Raji (cell line): ENCODE data around the gene DKK2.

Experiments used
- POLR2A ChIP-seq: IDR thresholded peaks from 2 replicates; pipeline ENCODE4 v1.6.1; 2011; ENCODE audit warnings: low read depth, low read length, control low read depth; ENCODE audit not compliant: insufficient read depth

DKK2 gene

GRCh38 chr4:106982711-106983211, 53.4 kb downstream of the DKK2 start:
- TF ChIP-seq POLR2A: no peak

- no peak for TF ChIP-seq POLR2A
These were observed 54.7 kb downstream of the DKK2 start for GRCh38 chr4:106981431-106981830.

- TF ChIP-seq POLR2A: no peak
These were observed 56.6 kb downstream of the DKK2 start for GRCh38 chr4:106979476-106979875.

GRCh38 chr4:106978046-106978774, 57.9 kb downstream of the DKK2 start:
- no peak for TF ChIP-seq POLR2A

- TF ChIP-seq POLR2A: no peak
These were observed 64.5 kb downstream of the DKK2 start for GRCh38 chr4:106971636-106972035.

- no peak for TF ChIP-seq POLR2A
These were observed 68.2 kb downstream of the DKK2 start for GRCh38 chr4:106967892-106968291.

- no peak for TF ChIP-seq POLR2A
These were observed 82.9 kb downstream of the DKK2 start for GRCh38 chr4:106953036-106953705.

- no peak for TF ChIP-seq POLR2A
These were observed 84.2 kb downstream of the DKK2 start for GRCh38 chr4:106951891-106952290.

- TF ChIP-seq POLR2A: no peak
These were observed 94.3 kb downstream of the DKK2 start for GRCh38 chr4:106941841-106942240.

GRCh38 chr4:106930522-106930921, 105.6 kb downstream of the DKK2 start:
- no peak for TF ChIP-seq POLR2A

GRCh38 chr4:106929248-106929647, 106.9 kb downstream of the DKK2 start:
- TF ChIP-seq POLR2A: no peak

- no peak for TF ChIP-seq POLR2A
These were observed 121.9 kb downstream of the DKK2 start for GRCh38 chr4:106914223-106914622.

GRCh38 chr4:106909486-106910188, 126.5 kb downstream of the DKK2 start:
- TF ChIP-seq POLR2A: no peak

- TF ChIP-seq POLR2A: no peak
These were observed 128.9 kb downstream of the DKK2 start for GRCh38 chr4:106907216-106907615.

- TF ChIP-seq POLR2A: no peak
These were observed 129.4 kb downstream of the DKK2 start for GRCh38 chr4:106906728-106907127.
